H9 (cell line): ENCODE results near the gene DSE. TPM values are rescaled to one million over a fixed set of nuclear protein-coding genes. Genes with fewer than 3 reads are reported as not detected.

Source experiments
- DNase-seq: peaks from one replicate; pipeline ENCODE4 v3.0.0-alpha.2; 2017
- H2AFZ ChIP-seq: one replicate; pipeline ENCODE4 v1.6.1; 2013; ENCODE audit warnings: mild to moderate bottlenecking, low read length, control low read depth, moderate library complexity
- H2AK5ac ChIP-seq: 2 replicates; pipeline ENCODE4 v1.6.1; 2013; ENCODE audit warnings: low read length, control low read depth, mixed read lengths; ENCODE audit not compliant: insufficient read length
- H2BK120ac ChIP-seq: one replicate; pipeline ENCODE4 v1.6.1; 2013; ENCODE audit warnings: low read depth, mild to moderate bottlenecking, low read length, control low read depth, inconsistent platforms; ENCODE audit not compliant: poor library complexity, severe bottlenecking
- H2BK12ac ChIP-seq: 2 replicates; pipeline ENCODE4 v1.6.1; 2013; ENCODE audit warnings: low read length, control low read depth, mixed read lengths, low read depth; ENCODE audit not compliant: insufficient read length
- H2BK15ac ChIP-seq: 2 replicates; pipeline ENCODE4 v1.6.1; 2013; ENCODE audit warnings: low read depth, low read length, control low read depth
- H2BK20ac ChIP-seq: one replicate; pipeline ENCODE4 v1.6.1; 2013; ENCODE audit warnings: low read depth, mild to moderate bottlenecking, low read length, control low read depth, inconsistent platforms; ENCODE audit not compliant: poor library complexity, severe bottlenecking
- H2BK5ac ChIP-seq: 2 replicates; pipeline ENCODE4 v1.6.1; 2013; ENCODE audit warnings: low read length, control low read depth, mixed read lengths; ENCODE audit not compliant: insufficient read length
- H3K14ac ChIP-seq: 2 replicates; pipeline ENCODE4 v1.6.1; 2013; ENCODE audit warnings: low read length, control low read depth; ENCODE audit not compliant: insufficient read depth
- H3K18ac ChIP-seq: 2 replicates; pipeline ENCODE4 v1.6.1; 2013; ENCODE audit warnings: low read depth, mild to moderate bottlenecking, mixed read lengths, low read length, control low read depth; ENCODE audit not compliant: insufficient read length
- H3K23ac ChIP-seq: 2 replicates; pipeline ENCODE4 v1.6.1; 2013; ENCODE audit warnings: low read length, control low read depth, mixed read lengths, low read depth; ENCODE audit not compliant: insufficient read length
- H3K23me2 ChIP-seq: 2 replicates; pipeline ENCODE4 v1.6.1; 2013; ENCODE audit warnings: low read depth, mild to moderate bottlenecking, mixed read lengths, low read length, control low read depth; ENCODE audit not compliant: insufficient read length, poor library complexity, severe bottlenecking
- H3K27ac ChIP-seq: 2 replicates; pipeline ENCODE4 v1.5.1; 2013; ENCODE audit warnings: low read length, control low read depth, mixed read lengths, low read depth; ENCODE audit not compliant: insufficient read length
- H3K27me3 ChIP-seq: 2 replicates; pipeline ENCODE4 v1.6.1; 2013; ENCODE audit warnings: low read length, control low read depth, inconsistent platforms; ENCODE audit not compliant: insufficient read depth
- H3K4ac ChIP-seq: 2 replicates; pipeline ENCODE4 v1.6.1; 2013; ENCODE audit warnings: low read depth, mild to moderate bottlenecking, control low read depth, inconsistent platforms, low read length, moderate library complexity
- H3K4me1 ChIP-seq: 2 replicates; pipeline ENCODE4 v1.6.1; 2013; ENCODE audit warnings: low read length, control low read depth, inconsistent platforms; ENCODE audit not compliant: insufficient read depth
- H3K4me2 ChIP-seq: 2 replicates; pipeline ENCODE4 v1.6.1; 2013; ENCODE audit warnings: low read length, control low read depth, mixed read lengths; ENCODE audit not compliant: insufficient read length, insufficient read depth
- H3K56ac ChIP-seq: 2 replicates; pipeline ENCODE4 v1.6.1; 2013; ENCODE audit warnings: low read depth, mild to moderate bottlenecking, mixed read lengths, low read length, control low read depth; ENCODE audit not compliant: insufficient read length
- H3K79me1 ChIP-seq: 2 replicates; pipeline ENCODE4 v1.6.1; 2013; ENCODE audit warnings: low read depth, mild to moderate bottlenecking, moderate library complexity, low read length, control low read depth, inconsistent platforms; ENCODE audit not compliant: insufficient read depth, poor library complexity, severe bottlenecking
- H3K79me2 ChIP-seq: 2 replicates; pipeline ENCODE4 v1.6.1; 2013; ENCODE audit warnings: low read length, control low read depth, inconsistent platforms; ENCODE audit not compliant: insufficient read depth
- H3K9ac ChIP-seq: 2 replicates; pipeline ENCODE4 v1.6.1; 2013; ENCODE audit warnings: low read length, control low read depth, mixed read lengths; ENCODE audit not compliant: insufficient read length; ENCODE audit errors: extremely low read depth
- H3K9me3 ChIP-seq: one replicate; pipeline ENCODE4 v1.6.1; 2013; ENCODE audit warnings: low read depth, low read length, inconsistent platforms; ENCODE audit not compliant: control insufficient read depth
- H3T11ph ChIP-seq: one replicate; pipeline ENCODE4 v1.6.1; 2013; ENCODE audit warnings: mild to moderate bottlenecking, low read length, control low read depth, inconsistent platforms
- H4K20me1 ChIP-seq: one replicate; pipeline ENCODE4 v1.6.1; 2013; ENCODE audit not compliant: control insufficient read depth, insufficient read length, insufficient read depth
- H4K5ac ChIP-seq: 2 replicates; pipeline ENCODE4 v1.6.1; 2013; ENCODE audit warnings: low read depth, mild to moderate bottlenecking, mixed read lengths, low read length, control low read depth; ENCODE audit not compliant: insufficient read length
- H4K8ac ChIP-seq: replicated peaks from 2 replicates; pipeline ENCODE4 v1.6.1; 2013; ENCODE audit warnings: low read length, control low read depth, mixed read lengths, low read depth; ENCODE audit not compliant: insufficient read length
- H4K91ac ChIP-seq: 2 replicates; pipeline ENCODE4 v1.6.1; 2013; ENCODE audit warnings: low read depth, mild to moderate bottlenecking, moderate library complexity, mixed read lengths, low read length, control low read depth; ENCODE audit not compliant: insufficient read length
- H3K27ac Mint-ChIP-seq, 3 experiments: 2 replicates in 2 of 3; 3 replicates in 1 of 3; pipeline ENCODE4 v1.8.0; 2020 to 2021; ENCODE audit warnings: mixed read lengths in 3 of 3, mild to moderate bottlenecking in 1 of 3, moderate library complexity in 1 of 3
- H3K27me3 Mint-ChIP-seq: 2 replicates; pipeline ENCODE4 v1.8.0; 2021; ENCODE audit warnings: low read depth, mild to moderate bottlenecking, moderate library complexity, mixed read lengths
- H3K36me3 Mint-ChIP-seq, 3 experiments: 2 replicates in 2 of 3; 3 replicates in 1 of 3; pipeline ENCODE4 v1.8.0; 2020 to 2021; ENCODE audit warnings: low read depth in 3 of 3, mixed read lengths in 3 of 3; ENCODE audit not compliant: insufficient read depth in 1 of 3
- H3K4me1 Mint-ChIP-seq, 2 experiments: 2 replicates each; pipeline ENCODE4 v1.8.0; 2020; ENCODE audit warnings: mixed read lengths in 2 of 2
- H3K4me3 Mint-ChIP-seq, 2 experiments: 2 replicates in 1 of 2; 3 replicates in 1 of 2; pipeline ENCODE4 v1.8.0; 2020 to 2021; ENCODE audit warnings: mild to moderate bottlenecking in 2 of 2, mixed read lengths in 2 of 2, moderate library complexity in 1 of 2
- H3K9me3 Mint-ChIP-seq, 2 experiments: 2 replicates in 1 of 2; 3 replicates in 1 of 2; pipeline ENCODE4 v1.8.0; 2020; ENCODE audit warnings: mild to moderate bottlenecking in 2 of 2, mixed read lengths in 2 of 2, moderate library complexity in 1 of 2
- WGBS: extraction: QIAGEN DNeasy Blood & Tissue Kit; methylation state at CpG from one replicate; pipeline ENCODE4 v1.1.7; 2013; ENCODE audit warnings: missing lambda C conversion rate, low lambda C conversion rate, mixed read lengths; ENCODE audit not compliant: insufficient read length; ENCODE audit errors: extremely low coverage; 5-methylcytosine and 5-hydroxymethylcytosine counted together
- total RNA-seq: library from RNA; stranded (reverse); gene quantifications from 2 replicates; pipeline ENCODE4 v1.2.1, GENCODE V29; 2021
- TF ChIP-seq, protein P1 (sequence below): fragments of 200-600 bp; sonication (generic); conservative IDR thresholded peaks from 3 replicates; pipeline ENCODE4 v1.8.0; 2021; ENCODE audit warnings: antibody characterized with exemption, mild to moderate bottlenecking

DSE gene
- total RNA-seq, 1 experiment from 2014 or later: 45.6 TPM

DNA sequence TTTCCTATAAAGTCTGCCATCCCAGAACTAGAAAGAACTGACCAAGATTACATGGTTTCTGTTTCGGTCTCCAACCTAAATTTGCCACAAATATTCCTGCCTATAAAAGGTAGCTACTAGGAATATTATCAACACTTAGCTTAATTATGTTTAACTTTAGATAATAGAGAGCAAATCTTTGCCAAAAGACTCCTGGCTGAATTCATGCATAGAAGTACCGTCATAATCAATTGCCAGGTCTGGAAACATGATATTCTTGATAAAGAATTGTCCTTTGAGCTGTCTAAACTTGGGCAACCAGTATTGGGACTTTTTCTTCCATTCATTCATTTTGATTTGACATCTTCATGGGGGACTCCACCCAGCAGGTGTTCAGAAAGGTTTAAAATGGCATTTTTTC, 112.9 kb downstream of the DSE start:
- WGBS: no CpG with 5 or more reads among the region's 2 CpGs
- Histone ChIP-seq H3K27me3 (no peaks in the 10 kb centered on the region), H2BK120ac (no peak overlapping the region), H3K4me2 (no peak overlapping the region), H3K18ac (no peak overlapping the region), H2BK20ac (no peak overlapping the region), H4K91ac (no peak overlapping the region), H2AFZ (no peak overlapping the region), H3K4me1 (no peaks in the 10 kb centered on the region), H3K4ac (no peak overlapping the region), H2BK12ac (no peak overlapping the region), H2BK5ac (no peak overlapping the region), H3K23ac (no peak overlapping the region), H3K14ac (no peak overlapping the region), H4K8ac (no peak overlapping the region), H4K5ac (no peak overlapping the region), H3K79me2 (no peaks in the 10 kb centered on the region), H2AK5ac (no peak overlapping the region), H3K23me2 (no peaks in the 10 kb centered on the region), H3K56ac (no peak overlapping the region), H3K9ac (no peak overlapping the region), H3K79me1 (no peaks in the 10 kb centered on the region), H2BK15ac (no peak overlapping the region), H3T11ph (no peak overlapping the region), H4K20me1 (no peaks in the 10 kb centered on the region), H3K9me3 (no peaks in the 10 kb centered on the region), H3K27ac (no peak overlapping the region)
- TF ChIP-seq, protein P1, sequence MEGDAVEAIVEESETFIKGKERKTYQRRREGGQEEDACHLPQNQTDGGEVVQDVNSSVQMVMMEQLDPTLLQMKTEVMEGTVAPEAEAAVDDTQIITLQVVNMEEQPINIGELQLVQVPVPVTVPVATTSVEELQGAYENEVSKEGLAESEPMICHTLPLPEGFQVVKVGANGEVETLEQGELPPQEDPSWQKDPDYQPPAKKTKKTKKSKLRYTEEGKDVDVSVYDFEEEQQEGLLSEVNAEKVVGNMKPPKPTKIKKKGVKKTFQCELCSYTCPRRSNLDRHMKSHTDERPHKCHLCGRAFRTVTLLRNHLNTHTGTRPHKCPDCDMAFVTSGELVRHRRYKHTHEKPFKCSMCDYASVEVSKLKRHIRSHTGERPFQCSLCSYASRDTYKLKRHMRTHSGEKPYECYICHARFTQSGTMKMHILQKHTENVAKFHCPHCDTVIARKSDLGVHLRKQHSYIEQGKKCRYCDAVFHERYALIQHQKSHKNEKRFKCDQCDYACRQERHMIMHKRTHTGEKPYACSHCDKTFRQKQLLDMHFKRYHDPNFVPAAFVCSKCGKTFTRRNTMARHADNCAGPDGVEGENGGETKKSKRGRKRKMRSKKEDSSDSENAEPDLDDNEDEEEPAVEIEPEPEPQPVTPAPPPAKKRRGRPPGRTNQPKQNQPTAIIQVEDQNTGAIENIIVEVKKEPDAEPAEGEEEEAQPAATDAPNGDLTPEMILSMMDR: no peak
- Mint-ChIP-seq H3K9me3 (peaks cover 2 to 3% of the 10 kb centered on the region in 2 experiments; a peak in 4 of 5 replicates), H3K27ac (no peak overlapping the region), H3K27me3 (peaks cover 2% of the 10 kb centered on the region; the same call in 1 of the 2 replicates), H3K4me3 (no peak overlapping the region), H3K36me3 (peaks cover 0 to 1% (median 0%) of the 10 kb centered on the region in 3 experiments; a peak in 1 of 7 replicates), H3K4me1 (no peaks in the 10 kb centered on the region)
- no peak for DNase-seq
